Erythroblast (primary cell): ENCODE data around the gene NR1H3.

Experiments used
- GATA1 ChIP-seq: IDR thresholded peaks from 2 replicates; pipeline ENCODE4 v1.6.1; 2011; ENCODE audit warnings: low read depth, mild to moderate bottlenecking, control low read depth, low read length, moderate library complexity
- POLR2A ChIP-seq: IDR thresholded peaks from 2 replicates; pipeline ENCODE4 v1.6.1; 2011; ENCODE audit warnings: mild to moderate bottlenecking, low read length

DNA sequence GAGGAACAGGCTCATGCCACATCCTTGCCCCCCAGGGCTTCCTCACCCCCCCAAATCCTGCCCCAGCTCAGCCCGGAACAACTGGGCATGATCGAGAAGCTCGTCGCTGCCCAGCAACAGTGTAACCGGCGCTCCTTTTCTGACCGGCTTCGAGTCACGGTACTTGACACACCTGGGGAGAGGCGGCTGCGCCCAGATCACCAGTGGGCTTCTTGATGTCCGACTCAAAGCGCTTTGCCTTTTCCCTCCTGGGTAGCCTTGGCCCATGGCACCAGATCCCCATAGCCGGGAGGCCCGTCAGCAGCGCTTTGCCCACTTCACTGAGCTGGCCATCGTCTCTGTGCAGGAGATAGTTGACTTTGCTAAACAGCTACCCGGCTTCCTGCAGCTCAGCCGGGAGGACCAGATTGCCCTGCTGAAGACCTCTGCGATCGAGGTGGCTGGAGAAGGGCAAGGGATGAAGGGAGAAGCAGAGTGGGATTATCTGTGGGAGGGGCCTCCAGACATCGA, 3.5 kb downstream of the NR1H3 start:
- TF ChIP-seq POLR2A (no peak), GATA1 (no peak)
